Measurements from ENCODE around the gene NTRK2.

DNA sequence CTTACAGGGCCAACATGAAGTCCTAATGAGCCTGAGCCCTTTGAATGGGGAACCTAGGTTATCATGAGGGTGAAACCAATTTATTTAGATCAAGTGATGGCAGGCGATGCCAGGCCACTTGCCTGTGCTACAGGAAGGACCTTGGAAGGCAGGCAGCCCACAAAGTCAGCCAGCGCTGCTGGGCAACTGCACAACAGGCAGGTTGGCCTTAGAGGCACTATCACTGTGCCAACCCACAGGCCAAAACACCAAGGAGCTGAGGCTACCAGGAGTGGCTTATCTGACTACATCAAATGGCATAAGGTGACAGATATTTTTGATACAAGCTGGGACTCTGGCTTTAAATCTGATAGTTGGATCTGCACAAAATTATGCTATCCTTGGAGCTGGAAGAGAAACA lies 319.1 kb downstream of the NTRK2 start:
- TF ChIP-seq, protein P1, sequence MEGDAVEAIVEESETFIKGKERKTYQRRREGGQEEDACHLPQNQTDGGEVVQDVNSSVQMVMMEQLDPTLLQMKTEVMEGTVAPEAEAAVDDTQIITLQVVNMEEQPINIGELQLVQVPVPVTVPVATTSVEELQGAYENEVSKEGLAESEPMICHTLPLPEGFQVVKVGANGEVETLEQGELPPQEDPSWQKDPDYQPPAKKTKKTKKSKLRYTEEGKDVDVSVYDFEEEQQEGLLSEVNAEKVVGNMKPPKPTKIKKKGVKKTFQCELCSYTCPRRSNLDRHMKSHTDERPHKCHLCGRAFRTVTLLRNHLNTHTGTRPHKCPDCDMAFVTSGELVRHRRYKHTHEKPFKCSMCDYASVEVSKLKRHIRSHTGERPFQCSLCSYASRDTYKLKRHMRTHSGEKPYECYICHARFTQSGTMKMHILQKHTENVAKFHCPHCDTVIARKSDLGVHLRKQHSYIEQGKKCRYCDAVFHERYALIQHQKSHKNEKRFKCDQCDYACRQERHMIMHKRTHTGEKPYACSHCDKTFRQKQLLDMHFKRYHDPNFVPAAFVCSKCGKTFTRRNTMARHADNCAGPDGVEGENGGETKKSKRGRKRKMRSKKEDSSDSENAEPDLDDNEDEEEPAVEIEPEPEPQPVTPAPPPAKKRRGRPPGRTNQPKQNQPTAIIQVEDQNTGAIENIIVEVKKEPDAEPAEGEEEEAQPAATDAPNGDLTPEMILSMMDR (IDR thresholded peaks at IDR 0.05; ENCODE audit: insufficient read depth, low read depth, low read length), result no peak
- TF ChIP-seq EZH2 (IDR thresholded peaks at IDR 0.05; ENCODE audit: insufficient read depth, low read length), result no peak
